NCI-H446 (cell line): ENCODE data around the gene BANP.
A peak's percentile ranks its signal among the peaks of the same experiment; 100 is the strongest.
"Not testable (repeated sequence)": the region's sequence is repeated elsewhere in the genome, so short reads cannot be mapped to it uniquely, and the experiment has no call there.

ENCODE experiments used
- DNase-seq, 2 experiments: peaks; one replicate each; lab custom pipeline; 2025; lab: John Stamatoyannopoulos, UW

The BANP gene

GRCh38 chr16:87926246-87927194 lies 24.7 kb upstream of the BANP start:
- no peak for DNase-seq

GRCh38 chr16:87927195-87927562 lies 24.1 kb upstream of the BANP start:
- no peak for DNase-seq

- peak in 1 of 2 experiments; percentile 14 for DNase-seq
Observed at GRCh38 chr16:87929986-87930385, 21.2 kb upstream of the BANP start.

- no peak for DNase-seq
Observed at GRCh38 chr16:87930456-87930855, 20.8 kb upstream of the BANP start.

GRCh38 chr16:87931504-87931903 lies 19.7 kb upstream of the BANP start:
- DNase-seq = no peak

- DNase-seq = not testable (repeated sequence)
Observed at GRCh38 chr16:87932475-87933139, 18.6 kb upstream of the BANP start.

- DNase-seq = no peak
Observed at GRCh38 chr16:87933140-87933495, 18.1 kb upstream of the BANP start.

GRCh38 chr16:87934752-87935425 lies 16.3 kb upstream of the BANP start:
- not testable (repeated sequence) for DNase-seq

GRCh38 chr16:87936016-87936374 lies 15.2 kb upstream of the BANP start:
- DNase-seq = not testable (repeated sequence)

GRCh38 chr16:87936375-87937230 lies 14.6 kb upstream of the BANP start, which contains the start of gene CA5A:
TSS of gene CA5A (minus strand) at chr16:87936529. CDS start at chr16:87936450, 79 bp downstream.
- DNase-seq = no peak

- DNase-seq = not testable (repeated sequence)
Observed at GRCh38 chr16:87937231-87937542, 14.0 kb upstream of the BANP start.

- DNase-seq = no peak
Observed at GRCh38 chr16:87938412-87938949, 12.8 kb upstream of the BANP start.

- no peak for DNase-seq
Observed at GRCh38 chr16:87939562-87940423, 11.4 kb upstream of the BANP start.

- DNase-seq = no peak
Observed at GRCh38 chr16:87942680-87943079, 8.6 kb upstream of the BANP start.

- DNase-seq = no peak
Observed at GRCh38 chr16:87945351-87946042, 5.7 kb upstream of the BANP start.

GRCh38 chr16:87946596-87947347 lies 4.5 kb upstream of the BANP start:
- no peak for DNase-seq

GRCh38 chr16:87947356-87948118 lies 3.7 kb upstream of the BANP start:
- DNase-seq = no peak

- DNase-seq = no peak
Observed at GRCh38 chr16:87948119-87948545, 3.1 kb upstream of the BANP start.

- no peak for DNase-seq
Observed at GRCh38 chr16:87948735-87949070, 2.5 kb upstream of the BANP start.
